ENCODE data around the gene OR7A5.

DNA sequence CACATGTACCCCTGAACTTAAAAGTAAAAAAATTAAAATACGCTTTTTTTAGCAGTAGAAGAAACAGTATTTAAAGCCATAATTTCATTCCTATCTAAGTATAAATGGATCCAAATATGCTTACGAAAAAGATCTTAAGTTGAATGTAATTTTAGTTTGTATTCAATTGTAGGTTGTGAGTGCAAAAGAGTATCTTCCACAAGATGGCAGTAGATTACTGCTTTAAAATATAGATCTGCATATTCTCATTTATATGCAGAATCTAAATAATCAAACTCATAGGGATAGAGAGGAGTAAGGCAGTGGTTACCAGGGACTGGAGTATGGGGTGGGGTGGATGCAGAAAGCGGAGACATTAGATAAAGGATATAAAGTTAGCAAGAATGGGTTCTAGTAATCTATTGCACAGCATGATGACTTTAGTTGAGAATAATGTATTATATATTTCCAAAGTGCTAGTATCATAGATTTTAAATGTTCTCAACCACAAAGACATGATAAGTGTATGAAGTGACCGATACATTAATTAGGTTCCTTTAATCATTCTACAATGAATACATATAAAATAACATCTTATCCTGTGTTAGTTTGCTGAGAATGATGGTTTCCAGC lies 36.7 kb upstream of the OR7A5 start:
- no peak for TF ChIP-seq POLR2A (IDR thresholded peaks at IDR 0.05; ENCODE audit: low read length)
- TF ChIP-seq GATA1 (IDR thresholded peaks at IDR 0.05; ENCODE audit: low read depth, low read length), result no peak
